Stimulated activated CD8-positive, alpha-beta memory T cell treated with anti-CD3 and anti-CD28 coated beads, Interleukin-7, amount 100 ng/mL, for 1 hour (primary cell): ENCODE results near the gene SBF2.
"Not testable (repeated sequence)": the region's sequence is repeated elsewhere in the genome, so short reads cannot be mapped to it uniquely, and the experiment has no call there.

Experiments used
- DNase-seq, 2 donors: peaks; one replicate each; pipeline ENCODE4 v3.0.0-alpha.2; 2020; ENCODE audit warnings: low read depth in 2 of 2

The SBF2 gene

DNA sequence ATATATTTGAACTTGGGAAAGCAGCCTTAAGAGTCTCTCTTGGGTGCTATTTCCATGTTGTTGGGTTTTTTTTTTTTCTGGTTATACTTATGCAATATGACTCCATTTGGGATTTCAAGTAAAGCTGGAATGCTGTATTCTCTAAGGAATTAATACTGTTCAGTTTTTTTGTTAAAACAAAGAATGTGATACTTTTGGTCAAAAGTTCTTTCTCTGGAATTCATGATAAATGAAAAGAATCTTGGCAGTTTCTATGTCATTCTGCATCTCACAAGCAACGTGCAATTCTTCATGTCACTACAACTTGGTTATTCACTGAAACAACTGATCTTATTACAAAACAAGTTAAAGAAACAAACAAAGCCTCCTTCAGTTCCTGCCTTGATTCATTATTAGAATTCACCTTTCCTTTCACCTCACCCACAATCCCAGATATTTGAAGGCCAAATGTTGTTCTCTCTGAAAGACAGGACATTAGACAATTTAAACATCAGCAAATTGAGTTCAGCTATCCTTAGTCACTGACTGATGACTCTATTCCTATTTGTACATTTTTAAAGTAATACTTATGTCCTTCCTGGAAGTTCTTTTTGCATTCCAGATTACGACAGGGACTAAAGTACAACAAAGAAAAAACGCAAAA is 176.2 kb downstream of the SBF2 start:
- no peak for DNase-seq

DNA sequence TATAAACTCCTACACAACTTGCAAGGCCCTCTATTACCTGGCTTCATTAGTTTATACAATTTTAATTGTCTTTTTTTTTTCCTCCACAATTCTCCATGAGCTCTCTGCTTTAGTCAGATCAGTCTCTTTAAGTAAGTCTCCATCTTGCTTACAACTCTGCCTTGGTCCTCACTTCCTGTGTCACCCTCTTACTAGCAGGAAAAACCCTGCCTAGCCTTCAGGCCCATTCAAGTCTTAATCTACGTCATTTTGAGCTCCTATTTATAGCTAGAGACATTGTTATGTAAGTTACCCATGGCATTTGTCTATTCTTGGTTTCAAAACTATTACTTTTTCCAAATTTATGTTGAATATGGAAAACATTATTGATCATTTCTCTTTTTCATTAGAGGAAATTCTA is 177.4 kb downstream of the SBF2 start:
- DNase-seq = no peak

DNA sequence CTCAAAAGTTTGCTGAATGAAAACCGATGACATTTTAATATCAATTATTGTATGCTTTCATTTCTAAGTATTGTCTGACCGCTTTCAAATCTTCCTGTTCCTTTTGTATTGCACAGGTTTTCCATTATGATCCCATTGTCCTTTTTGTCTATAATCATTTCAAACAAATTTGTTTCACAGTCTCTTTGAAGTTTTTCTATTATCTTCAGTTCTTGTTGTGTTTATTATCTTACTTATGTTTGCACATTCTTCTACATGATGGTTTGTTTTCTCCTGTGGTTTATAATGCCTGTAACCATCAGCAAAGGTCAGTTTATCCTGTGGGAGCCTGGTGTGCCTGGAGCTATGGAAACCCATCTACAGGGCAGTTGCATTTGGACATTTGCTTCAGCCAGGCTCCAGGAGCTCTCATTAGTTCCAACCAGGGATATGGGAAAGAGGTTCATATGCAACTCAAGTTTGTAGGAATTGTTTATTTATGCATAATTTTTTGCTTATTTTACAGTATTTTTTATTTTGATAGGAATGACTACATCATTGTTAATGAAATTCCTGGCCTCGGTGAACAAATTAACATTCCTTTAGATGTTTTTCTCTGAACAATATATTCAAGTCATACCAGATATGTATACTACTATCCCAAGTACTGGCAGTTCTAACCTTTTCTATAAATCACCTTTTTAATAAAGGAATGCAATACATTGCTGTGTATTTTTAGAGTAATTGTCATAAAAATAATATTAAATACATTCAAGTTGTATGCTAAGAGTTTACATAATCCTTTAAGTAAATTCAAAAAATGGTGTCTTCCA is 179.2 kb downstream of the SBF2 start:
- DNase-seq = no peak

DNA sequence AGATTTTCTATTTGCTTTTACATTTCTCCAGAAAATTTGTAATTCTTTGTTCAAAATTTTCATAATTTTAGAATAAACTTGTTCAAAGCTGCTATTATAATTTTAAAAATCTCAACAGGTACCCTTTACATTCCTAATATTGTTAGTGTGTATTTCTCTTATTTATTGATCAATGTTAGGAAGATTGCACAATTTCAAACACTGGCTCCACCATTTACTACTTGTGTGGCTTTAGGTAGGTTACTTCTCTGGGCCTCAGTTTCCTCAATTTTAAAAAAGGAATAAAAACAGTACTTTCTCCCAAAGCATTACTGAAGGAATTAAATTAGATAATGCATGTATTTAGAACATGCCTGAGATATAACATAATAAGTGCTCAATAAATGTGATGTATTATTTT is 180.2 kb downstream of the SBF2 start:
- DNase-seq = no peak

DNA sequence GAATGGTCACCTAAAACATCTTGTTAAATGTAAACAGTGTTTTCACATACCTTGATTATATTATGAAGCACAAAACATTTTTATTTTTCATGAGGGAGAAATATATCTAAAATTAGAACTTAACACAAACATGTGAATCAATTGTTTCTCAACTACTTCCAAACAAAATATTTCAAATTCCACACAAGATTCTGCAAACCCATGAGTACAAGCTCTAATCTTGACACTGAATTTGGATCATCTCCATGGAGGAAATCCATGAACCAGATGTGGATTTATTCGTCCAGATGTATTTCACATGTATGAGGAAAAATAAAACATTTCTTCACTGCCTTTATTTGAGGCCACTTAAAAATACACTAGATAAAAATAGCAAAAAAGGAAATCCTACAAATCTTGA is 184.2 kb downstream of the SBF2 start:
- DNase-seq = no peak

DNA sequence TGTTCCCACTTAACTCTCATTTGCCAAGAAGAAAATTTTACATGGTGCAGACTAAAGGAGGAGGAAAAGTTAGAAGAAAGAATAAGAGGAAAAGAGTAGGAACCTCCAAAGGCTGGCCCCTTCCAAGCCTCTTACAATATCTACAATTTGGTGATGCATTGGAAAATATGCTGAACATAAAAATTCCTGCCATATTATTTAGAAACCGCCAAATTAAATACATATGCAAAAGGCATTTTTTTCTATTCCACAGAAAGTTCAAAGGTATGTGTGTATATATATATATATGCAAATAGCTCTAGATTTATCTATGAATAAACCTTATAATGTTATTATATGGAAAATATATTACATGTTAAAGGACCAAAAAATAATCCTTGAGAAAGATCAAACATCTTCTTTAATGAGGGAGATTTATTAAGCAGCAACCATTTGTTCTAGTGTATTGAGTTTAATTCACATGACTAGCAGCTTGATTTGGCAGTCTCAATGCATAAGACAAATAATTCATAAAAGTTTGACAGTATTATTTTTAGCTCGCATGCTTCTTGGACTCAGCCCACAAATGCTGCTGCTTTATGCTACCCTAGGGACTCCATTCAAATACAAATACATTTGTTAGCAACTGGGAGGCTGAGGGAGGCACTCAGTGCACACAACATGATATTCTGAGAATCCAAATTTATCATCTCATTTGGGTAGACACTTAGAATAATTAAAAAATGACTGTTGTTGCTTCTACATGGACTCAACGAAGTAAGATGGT is 184.9 kb downstream of the SBF2 start:
- no peak for DNase-seq

DNA sequence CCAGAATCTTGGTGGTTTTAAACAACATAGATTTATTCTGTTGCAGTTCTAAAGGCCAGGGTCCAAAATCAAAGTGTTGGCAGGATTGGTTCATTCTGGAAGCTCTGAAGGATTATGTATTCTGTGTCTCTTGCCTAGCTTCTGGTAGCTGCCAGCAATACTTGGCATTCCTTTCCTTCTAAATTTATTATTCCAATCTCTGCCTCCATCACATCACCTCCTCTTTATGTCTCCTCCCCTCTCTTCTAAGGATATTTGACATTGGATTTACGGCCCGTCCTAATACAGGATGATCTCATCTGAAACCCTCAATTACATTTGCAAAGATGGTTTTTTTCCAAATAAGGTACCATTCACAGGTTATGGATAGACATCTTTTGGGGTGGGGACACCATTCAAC is 186.5 kb downstream of the SBF2 start:
- DNase-seq = no peak

DNA sequence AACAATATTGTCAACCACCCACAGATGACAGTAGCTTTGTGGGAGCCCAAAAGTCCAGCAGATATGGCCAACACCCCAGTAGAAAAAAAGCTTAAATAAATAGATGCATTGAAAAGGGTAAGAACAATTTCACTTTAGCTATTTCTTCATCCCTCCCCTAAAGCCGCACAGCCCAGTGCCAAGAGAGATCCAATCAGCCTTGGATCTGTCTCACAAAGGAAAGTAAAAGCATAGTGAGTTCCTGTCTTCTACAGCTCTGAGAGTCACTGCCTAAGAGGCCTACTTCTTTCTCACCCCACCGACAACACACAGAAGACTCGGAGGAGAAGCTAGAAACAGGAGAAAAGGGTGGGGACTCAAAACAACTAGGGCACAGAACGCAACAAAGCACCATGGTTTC is 196.4 kb downstream of the SBF2 start:
- no peak for DNase-seq

DNA sequence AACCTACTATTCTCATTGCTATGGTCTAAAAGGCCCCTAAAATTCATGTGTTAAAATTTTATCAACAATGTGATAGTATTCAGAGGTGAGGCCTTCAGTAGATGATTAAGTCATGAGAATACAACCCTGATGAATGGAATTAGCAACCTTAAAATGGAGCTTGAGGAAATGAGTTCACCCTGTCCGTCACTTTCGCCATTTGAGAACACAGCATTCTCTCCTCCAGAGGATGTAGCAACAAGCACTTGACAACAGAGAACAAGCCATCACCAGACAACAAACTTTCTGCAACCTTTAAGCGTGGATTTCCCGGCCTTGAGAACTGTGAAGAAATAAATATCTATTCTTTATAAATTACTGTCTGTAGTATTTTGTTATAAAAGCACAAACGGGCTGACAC is 197.0 kb downstream of the SBF2 start:
- no peak for DNase-seq

DNA sequence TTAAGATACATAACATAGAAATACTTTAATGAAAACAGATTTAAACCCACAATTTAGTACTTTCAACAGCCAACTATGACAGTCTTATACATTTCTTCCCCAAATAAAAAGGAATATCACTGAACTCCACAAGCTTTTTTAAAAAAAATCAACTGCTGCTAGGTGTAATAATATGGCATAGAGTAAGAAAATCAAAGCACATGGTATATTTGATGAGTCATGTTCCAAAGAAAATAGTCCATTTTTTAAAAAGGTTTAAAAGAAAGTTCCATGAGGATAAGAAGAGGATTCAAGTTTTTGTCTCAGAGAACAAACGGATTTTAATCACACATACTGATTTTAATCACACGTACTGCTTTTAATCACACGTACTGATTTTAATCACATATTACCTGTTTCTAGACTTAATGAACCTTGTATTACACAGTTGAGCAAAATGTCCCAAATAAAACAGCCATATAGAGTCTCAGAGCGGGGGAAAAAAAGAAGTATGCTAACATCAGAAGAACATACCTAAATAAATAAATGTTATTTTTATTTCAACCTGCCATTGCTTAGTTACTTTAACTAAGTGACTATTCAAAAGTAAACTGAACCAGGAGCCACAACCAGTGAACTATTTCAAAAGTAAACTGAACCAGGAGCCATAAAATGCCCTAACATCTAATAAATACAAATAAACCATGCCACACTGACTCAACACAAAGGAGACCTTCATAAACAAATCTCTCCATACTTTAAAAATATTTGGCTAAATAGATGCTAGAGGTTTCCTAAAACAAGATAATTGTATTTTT is 198.4 kb downstream of the SBF2 start:
- DNase-seq = no peak

DNA sequence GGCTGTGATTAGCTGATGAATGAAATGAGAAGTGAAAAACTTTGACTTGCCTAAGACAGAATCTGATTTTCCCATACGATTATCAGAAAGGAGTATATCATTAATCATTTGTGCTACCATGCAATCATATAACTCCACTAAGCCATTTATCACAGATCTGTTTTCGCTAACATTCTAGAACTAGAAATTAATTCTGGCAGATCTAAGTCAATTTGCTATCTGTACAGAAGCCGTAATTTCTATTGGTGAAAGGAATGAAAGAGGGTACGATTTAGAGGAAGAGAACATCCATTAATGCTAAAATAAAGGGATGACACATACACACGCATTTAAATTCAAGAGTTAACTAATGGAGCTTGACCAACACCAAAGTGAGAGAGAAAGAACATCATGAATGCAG is 201.6 kb downstream of the SBF2 start:
- DNase-seq = no peak

DNA sequence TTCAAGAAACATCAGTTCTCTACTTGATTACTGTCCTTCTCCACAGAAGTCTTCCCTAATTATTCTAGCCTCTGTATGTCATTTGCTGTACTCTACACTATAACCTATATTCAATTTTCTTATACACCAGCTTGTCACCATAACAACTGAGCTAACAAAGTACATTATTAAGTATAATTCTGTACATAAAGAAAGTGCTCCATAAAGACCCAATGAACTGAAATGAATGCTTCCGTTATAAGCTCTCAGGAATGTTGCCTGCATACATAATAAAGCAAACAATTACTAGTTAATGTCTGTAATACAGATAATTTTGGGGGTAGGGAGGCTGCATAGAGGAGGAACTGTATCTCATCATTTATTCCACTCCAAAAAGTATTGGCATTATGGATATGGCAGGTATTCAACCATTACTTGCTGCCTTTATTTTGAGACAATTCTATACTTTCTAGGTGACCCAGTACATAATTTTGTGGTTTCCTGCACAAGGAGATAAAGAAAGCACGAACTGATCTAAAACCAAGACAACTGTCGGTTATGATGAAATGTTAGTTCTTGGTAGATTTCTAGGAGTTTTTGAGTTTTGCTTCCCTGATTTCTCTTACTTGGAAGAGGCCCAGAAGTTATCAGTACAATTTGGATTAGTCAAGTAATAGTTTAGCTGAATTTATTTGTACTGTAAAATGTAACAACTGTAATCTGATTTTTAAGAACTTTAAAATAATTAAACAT is 202.5 kb downstream of the SBF2 start:
- no peak for DNase-seq

DNA sequence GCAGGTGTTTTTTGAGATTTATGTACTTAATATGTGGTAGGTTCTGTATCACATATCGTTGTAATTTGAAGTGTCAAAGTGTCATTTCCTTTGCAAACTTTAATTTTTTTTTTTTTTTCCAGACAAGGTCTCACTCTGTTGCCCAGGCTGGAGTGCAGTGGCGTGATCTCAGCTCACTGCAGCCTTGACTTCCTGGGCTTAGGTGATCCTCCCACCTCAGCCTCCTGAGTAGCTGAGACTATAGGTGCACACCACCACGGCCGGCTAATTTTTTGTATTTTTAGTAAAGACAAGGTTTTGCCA is 206.1 kb downstream of the SBF2 start:
- not testable (repeated sequence) for DNase-seq

DNA sequence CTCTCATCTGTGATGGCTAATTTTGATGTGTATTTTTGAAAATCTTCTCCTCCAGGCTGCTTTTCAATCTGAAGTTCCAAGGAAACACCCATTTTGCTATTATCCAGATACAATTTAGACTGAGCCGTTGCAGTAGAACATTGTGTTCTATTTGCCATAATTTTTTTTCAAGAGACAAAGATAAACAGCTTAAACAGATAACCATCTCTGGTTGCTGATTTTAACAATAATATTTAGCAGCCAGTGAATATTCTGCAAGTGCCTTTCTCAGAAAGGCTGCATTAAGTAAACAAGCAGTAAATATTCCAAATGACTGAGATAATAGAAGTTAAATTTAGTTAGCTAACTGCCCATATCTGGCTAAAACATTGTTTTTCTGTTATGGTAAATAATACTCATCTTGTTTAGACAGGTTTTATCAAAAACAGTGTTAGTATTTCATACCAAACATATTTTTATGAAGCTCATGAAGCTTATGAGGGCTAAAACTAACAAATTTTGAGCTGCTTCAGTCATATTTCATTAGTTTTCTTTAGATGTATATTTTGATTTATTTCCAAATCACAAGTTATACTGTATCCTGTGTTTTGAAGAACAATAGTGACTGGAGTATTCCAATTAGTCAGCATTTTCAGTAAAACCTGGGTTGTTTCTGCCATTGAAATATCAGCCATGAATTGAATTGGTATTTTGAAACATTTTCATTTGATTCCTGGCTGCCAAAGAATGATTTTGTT is 206.7 kb downstream of the SBF2 start:
- DNase-seq = no peak

DNA sequence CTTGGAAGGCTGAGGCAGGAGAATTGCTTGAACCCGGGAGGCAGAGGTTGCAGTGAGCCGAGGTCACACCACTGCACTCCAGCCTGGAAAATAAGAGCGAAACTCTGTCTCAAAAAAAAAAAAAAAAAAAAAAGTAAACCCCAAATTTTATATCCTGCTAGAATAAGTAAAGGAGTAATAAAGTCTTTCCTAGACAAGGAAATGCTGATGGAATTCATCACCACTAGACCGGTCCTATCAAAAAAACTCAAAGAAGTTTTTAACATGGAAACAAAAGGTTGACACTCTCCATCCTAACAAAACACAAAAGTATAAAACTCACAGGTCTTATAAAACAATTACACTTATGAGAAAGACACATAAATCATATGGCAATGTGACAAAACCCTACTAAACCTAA is 213.9 kb downstream of the SBF2 start:
- no peak for DNase-seq

DNA sequence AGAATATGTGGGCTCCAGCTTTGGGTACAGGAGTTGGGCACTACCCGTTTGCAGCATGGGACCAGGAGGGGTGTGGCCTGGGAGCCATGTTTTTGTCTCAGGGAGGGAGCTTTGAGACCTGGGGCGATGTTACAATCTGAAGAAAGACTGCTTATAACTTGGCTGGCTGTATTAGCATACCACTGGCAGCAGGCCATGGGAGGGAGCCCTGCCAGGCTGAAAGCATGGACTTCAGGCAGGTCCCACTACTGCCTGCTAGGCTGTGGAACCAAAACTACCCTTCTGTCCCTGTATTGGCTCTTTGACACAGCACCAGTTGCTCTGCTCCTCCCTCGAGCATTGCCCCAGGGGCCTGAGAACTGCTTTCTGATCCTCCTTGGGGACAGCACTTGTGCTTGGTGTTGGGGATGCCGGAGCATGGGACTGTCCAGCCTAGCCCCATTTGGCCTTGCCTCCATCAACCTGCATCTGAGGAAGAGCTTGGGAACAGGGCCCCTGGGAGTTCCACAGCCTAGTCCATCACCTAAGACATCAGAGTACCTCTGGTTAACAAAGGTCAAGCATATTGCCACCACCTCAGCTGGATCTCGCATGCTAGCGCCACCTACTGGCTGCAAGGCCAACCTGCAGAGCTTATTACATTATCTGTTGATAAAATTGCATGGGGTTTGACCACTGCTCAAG is 217.4 kb downstream of the SBF2 start:
- DNase-seq = no peak

DNA sequence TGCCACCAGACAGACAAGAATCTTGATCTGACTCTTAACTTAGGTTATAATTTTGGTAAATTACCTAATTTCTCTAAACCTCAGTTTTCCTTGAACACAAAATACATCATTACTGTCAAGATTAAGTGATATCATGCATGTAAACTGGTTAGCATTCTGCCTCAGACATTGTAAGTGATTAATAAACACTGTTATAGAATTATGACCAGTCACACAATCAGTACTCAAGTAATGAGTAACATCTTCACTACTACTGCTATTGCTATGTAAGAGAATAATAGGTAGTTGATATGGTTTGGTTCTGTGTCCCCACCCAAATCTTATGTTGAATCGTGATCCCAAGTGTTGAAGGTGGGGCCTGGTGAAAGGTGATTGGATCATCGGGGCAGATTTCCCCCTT is 218.9 kb downstream of the SBF2 start:
- no peak for DNase-seq

DNA sequence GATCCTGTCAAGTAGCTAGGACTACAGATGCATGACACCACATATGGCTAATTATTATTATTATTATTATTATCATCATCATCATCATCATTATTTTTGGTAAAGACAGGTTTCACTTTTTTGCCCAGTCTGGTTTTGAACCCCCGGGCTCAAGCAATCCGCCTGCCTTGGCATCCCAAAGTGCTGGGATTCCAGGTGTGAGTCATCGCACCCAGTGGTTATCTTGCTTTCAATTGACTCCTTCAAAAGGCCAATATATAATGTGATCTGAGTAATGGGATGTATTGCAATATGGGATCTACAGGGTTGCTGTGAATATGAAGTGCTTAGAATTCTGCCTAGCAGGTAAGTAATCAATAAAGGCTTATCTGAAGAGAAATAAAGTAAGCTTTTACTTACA is 221.2 kb downstream of the SBF2 start:
- DNase-seq = no peak

DNA sequence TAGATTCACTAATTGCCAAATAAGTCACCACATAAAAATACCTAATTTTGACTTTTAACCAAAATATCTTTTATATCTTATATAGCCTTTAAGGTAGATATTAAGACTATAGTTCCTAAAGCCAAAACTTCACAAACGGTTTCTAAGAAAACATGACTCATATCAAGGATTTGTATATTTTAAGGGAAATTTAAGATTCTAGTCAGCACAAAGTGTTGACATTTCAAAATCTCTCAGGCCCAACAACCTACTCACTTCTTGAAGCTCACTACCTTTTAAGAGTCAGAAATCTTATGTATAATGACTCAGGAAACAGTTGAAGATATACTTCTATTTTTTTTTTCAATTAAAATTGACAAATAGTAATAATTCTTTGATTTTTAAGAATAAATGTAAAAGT is 221.9 kb downstream of the SBF2 start:
- DNase-seq = no peak

DNA sequence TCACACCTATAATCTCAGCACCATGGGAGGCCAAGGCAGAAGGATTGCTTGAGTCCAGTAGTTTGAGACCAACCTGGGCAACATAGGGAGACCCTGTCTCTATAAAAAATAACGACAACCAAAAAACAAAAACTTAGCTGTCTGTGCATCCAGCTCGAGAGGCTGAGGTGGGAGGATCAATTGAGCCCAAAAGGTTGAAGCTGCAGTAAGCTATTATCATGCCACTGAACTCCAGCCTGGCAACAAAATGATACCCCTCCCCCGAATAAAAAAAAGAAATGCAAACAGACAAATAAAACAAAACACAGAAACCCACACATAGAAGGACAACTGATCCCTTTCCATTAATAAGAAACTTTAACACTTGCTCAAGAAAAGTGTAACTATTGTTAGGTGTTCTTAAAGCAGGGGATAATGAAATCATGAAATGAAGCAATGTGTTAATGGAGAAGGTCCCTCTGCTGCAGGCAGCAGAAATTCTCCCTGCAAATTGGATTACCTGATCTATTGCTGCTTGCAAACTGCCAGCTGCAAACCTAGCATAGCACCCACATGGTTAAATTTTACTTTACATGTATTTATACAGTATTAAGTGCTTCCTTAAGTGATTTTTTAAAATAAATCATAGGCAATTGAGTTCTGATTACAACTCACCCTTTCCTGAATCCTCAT is 226.3 kb downstream of the SBF2 start:
- no peak for DNase-seq
